MV-4-11 (cell line): ENCODE data around the gene RBBP4.
"Not testable (repeated sequence)": the region's sequence is repeated elsewhere in the genome, so short reads cannot be mapped to it uniquely, and the experiment has no call there.

ENCODE experiments used
- DNase-seq: peaks from one replicate; lab custom pipeline; 2025; lab: John Stamatoyannopoulos, UW

Gene RBBP4

GRCh38 chr1:32639489-32640075 lies 11.4 kb upstream of the RBBP4 start:
- DNase-seq: no peak

- not testable (repeated sequence) for DNase-seq
Measured at GRCh38 chr1:32642292-32642827, 8.6 kb upstream of the RBBP4 start.

- no peak for DNase-seq
Measured at GRCh38 chr1:32644426-32644825, 6.6 kb upstream of the RBBP4 start.

- DNase-seq: no peak
Measured at GRCh38 chr1:32647308-32648134, 3.5 kb upstream of the RBBP4 start.

- DNase-seq: peak; percentile 98
Measured at GRCh38 chr1:32650248-32650751, 708 bp upstream of the RBBP4 start, which contains the start of gene ZBTB8OS. ZBTB8OS (minus strand) TSS chr1:32650550; CDS start chr1:32650529, 21 bp downstream.

- no peak for DNase-seq
Measured at GRCh38 chr1:32651461-32652073, 559 bp downstream of the RBBP4 start.

GRCh38 chr1:32652244-32652962 lies 1.4 kb downstream of the RBBP4 start:
- DNase-seq: no peak

GRCh38 chr1:32659581-32659980 lies 8.6 kb downstream of the RBBP4 start:
- DNase-seq: no peak

- no peak for DNase-seq
Measured at GRCh38 chr1:32665915-32666314, 14.9 kb downstream of the RBBP4 start.

GRCh38 chr1:32666901-32667566 lies 16.0 kb downstream of the RBBP4 start:
- no peak for DNase-seq

- not testable (repeated sequence) for DNase-seq
Measured at GRCh38 chr1:32668716-32669115, 17.7 kb downstream of the RBBP4 start.

GRCh38 chr1:32676945-32677344 lies 25.9 kb downstream of the RBBP4 start:
- DNase-seq: no peak

GRCh38 chr1:32679993-32680392 lies 29.0 kb downstream of the RBBP4 start:
- DNase-seq: not testable (repeated sequence)

GRCh38 chr1:32680642-32681041 lies 29.6 kb downstream of the RBBP4 start:
- DNase-seq: no peak

GRCh38 chr1:32681509-32681908 lies 30.5 kb downstream of the RBBP4 start:
- DNase-seq: no peak

- DNase-seq: no peak
Measured at GRCh38 chr1:32681999-32682398, 31.0 kb downstream of the RBBP4 start.

GRCh38 chr1:32683397-32683796 lies 32.4 kb downstream of the RBBP4 start:
- DNase-seq: no peak

- no peak for DNase-seq
Measured at GRCh38 chr1:32684167-32684811, 33.3 kb downstream of the RBBP4 start.

- no peak for DNase-seq
Measured at GRCh38 chr1:32685498-32685897, 34.5 kb downstream of the RBBP4 start.

- no peak for DNase-seq
Measured at GRCh38 chr1:32686387-32686786, 35.4 kb downstream of the RBBP4 start.
